SK-N-SH (cell line): Measurements from ENCODE around the gene PPP1R9A. TPM values are rescaled to one million over a fixed set of nuclear protein-coding genes. Genes with fewer than 3 reads are reported as not detected.

Source experiments
- CTCF ChIA-PET: fragments of 300-600, 350-600 bp; formaldehyde crosslinking; extraction: SDS; loops from one replicate; lab custom pipeline; 2021; lab: Yijun Ruan, JAX
- POLR2A ChIA-PET: fragments of 350-600 bp; sonication (Branson Sonifier 250); formaldehyde crosslinking; extraction: SDS; loops from one replicate; lab custom pipeline; 2020; ENCODE audit warnings: antibody characterized with exemption, inconsistent platforms; lab: Yijun Ruan, JAX
- DNase-seq: peaks from one replicate; pipeline ENCODE4 v3.0.0; 2012
- H2AFZ ChIP-seq: fragments of 200-600 bp; sonication (generic); 2 replicates; pipeline ENCODE4 v1.8.1; 2016; ENCODE audit warnings: antibody characterized with exemption, mild to moderate bottlenecking, low read depth
- H3F3A ChIP-seq: fragments of 200-600 bp; sonication (generic); replicated peaks from 2 replicates; pipeline ENCODE3; 2016; ENCODE audit warnings: antibody characterized with exemption, mild to moderate bottlenecking; ENCODE audit not compliant: insufficient read depth
- H3K27ac ChIP-seq, 2 experiments: fragments of 200-500 bp in 1 of 2; fragments of 200-600 bp in 1 of 2; sonication (Bioruptor generic) in 1 of 2; sonication (generic), shearing (Covaris generic) in 1 of 2; 2 replicates each; pipeline versions ENCODE4 v1.5.1 to v1.6.1; 2014 to 2016; ENCODE audit warnings: low read depth in 2 of 2, inconsistent platforms in 1 of 2, low read length in 1 of 2, mild to moderate bottlenecking in 1 of 2, mixed read lengths in 1 of 2
- H3K27me3 ChIP-seq: fragments of 200-600 bp; sonication (generic), shearing (Covaris generic); 2 replicates; pipeline ENCODE4 v1.6.1; 2016; ENCODE audit warnings: mixed run types; ENCODE audit not compliant: insufficient read depth
- H3K36me3 ChIP-seq, 2 experiments: fragments of 200-500 bp in 1 of 2; fragments of 200-600 bp in 1 of 2; sonication (Bioruptor generic) in 1 of 2; sonication (generic) in 1 of 2; replicated peaks in 1 of 2; 2 replicates each; pipeline versions ENCODE3 to v1.5.1; 2014 to 2016; ENCODE audit warnings: low read length in 1 of 2, mild to moderate bottlenecking in 1 of 2; ENCODE audit not compliant: insufficient read depth in 2 of 2, control insufficient read depth in 1 of 2
- H3K4me1 ChIP-seq, 2 experiments: fragments of 200-500 bp in 1 of 2; fragments of 200-600 bp in 1 of 2; sonication (Bioruptor generic) in 1 of 2; sonication (generic), shearing (Covaris generic) in 1 of 2; 2 replicates each; pipeline versions ENCODE4 v1.5.1 to v1.6.1; 2014 to 2016; ENCODE audit warnings: low read depth in 1 of 2, low read length in 1 of 2, mixed run types in 1 of 2; ENCODE audit not compliant: insufficient read depth in 2 of 2, control insufficient read depth in 1 of 2
- H3K4me2 ChIP-seq: fragments of 200-600 bp; sonication (generic), shearing (Covaris generic); 2 replicates; pipeline ENCODE4 v1.6.1; 2017; ENCODE audit warnings: mixed run types
- H3K4me3 ChIP-seq, 2 experiments: fragments of 200-500 bp in 1 of 2; fragments of 200-600 bp in 1 of 2; sonication (Bioruptor generic) in 1 of 2; sonication (generic), shearing (Covaris generic) in 1 of 2; 2 replicates each; pipeline versions ENCODE4 v1.5.1 to v1.8.1; 2014 to 2016; ENCODE audit warnings: low read depth in 2 of 2, inconsistent platforms in 1 of 2, low read length in 1 of 2, mild to moderate bottlenecking in 1 of 2, mixed read lengths in 1 of 2, moderate library complexity in 1 of 2
- H3K79me2 ChIP-seq: fragments of 200-600 bp; sonication (generic); 2 replicates; pipeline ENCODE4 v1.8.1; 2017; ENCODE audit warnings: mild to moderate bottlenecking; ENCODE audit not compliant: insufficient read depth
- H3K9ac ChIP-seq: fragments of 200-600 bp; sonication (generic); 2 replicates; pipeline ENCODE4 v1.6.1; 2017; ENCODE audit warnings: mixed run types
- H3K9me2 ChIP-seq: fragments of 200-600 bp; sonication (generic); 2 replicates; pipeline ENCODE4 v1.6.1; 2017; ENCODE audit warnings: mixed run types
- H3K9me3 ChIP-seq: fragments of 200-600 bp; sonication (generic); 2 replicates; pipeline ENCODE4 v1.6.1; 2017; ENCODE audit warnings: mixed run types, mild to moderate bottlenecking, moderate library complexity
- H4K20me1 ChIP-seq: fragments of 200-600 bp; sonication (generic); 2 replicates; pipeline ENCODE4 v1.6.1; 2017; ENCODE audit warnings: mild to moderate bottlenecking, mixed run types; ENCODE audit not compliant: insufficient read depth
- EZH2phosphoT487 ChIP-seq: fragments of 200-600 bp; sonication (generic); IDR thresholded peaks from 2 replicates; pipeline ENCODE4 v1.6.1; 2017; ENCODE audit warnings: low read depth, mixed run types, mild to moderate bottlenecking, antibody characterized with exemption, moderate library complexity, borderline replicate concordance
- FOXM1 ChIP-seq: IDR thresholded peaks from 2 replicates; pipeline ENCODE4 v1.4.0; 2012; ENCODE audit warnings: low read depth, mild to moderate bottlenecking
- GABPA ChIP-seq: IDR thresholded peaks from 2 replicates; pipeline ENCODE4 v1.4.0; 2012; ENCODE audit warnings: low read depth, mild to moderate bottlenecking
- GATA2 ChIP-seq: sonication (generic); formaldehyde crosslinking; IDR thresholded peaks from 2 replicates; pipeline ENCODE4 v1.5.0; 2020; ENCODE audit warnings: mild to moderate bottlenecking, missing genetic modification reagents
- NRF1 ChIP-seq: IDR thresholded peaks from 2 replicates; pipeline ENCODE4 v1.6.1; 2012; ENCODE audit warnings: low read depth, mild to moderate bottlenecking, low read length
- POLR2AphosphoS5 ChIP-seq: IDR thresholded peaks from 2 replicates; pipeline ENCODE4 v1.6.1; 2012; ENCODE audit warnings: low read depth, low read length
- RAD21 ChIP-seq: IDR thresholded peaks from 2 replicates; pipeline ENCODE4 v1.6.1; 2012; ENCODE audit warnings: mild to moderate bottlenecking, low read length
- RCOR1 ChIP-seq: fragments of 150-350 bp; IDR thresholded peaks from 2 replicates; pipeline ENCODE4 v1.6.1; 2017; ENCODE audit warnings: antibody characterized with exemption, low read length
- RFX5 ChIP-seq: IDR thresholded peaks from 2 replicates; pipeline ENCODE4 v1.6.1; 2012; ENCODE audit warnings: mild to moderate bottlenecking, improper control_type of control experiment, low read length
- SIN3A ChIP-seq: IDR thresholded peaks from 2 replicates; pipeline ENCODE4 v1.6.1; 2012; ENCODE audit warnings: low read depth, mild to moderate bottlenecking, low read length, moderate library complexity, borderline replicate concordance
- TCF12 ChIP-seq: IDR thresholded peaks from 2 replicates; pipeline ENCODE4 v1.4.0; 2012
- USF1 ChIP-seq: IDR thresholded peaks from 2 replicates; pipeline ENCODE4 v1.4.0; 2012; ENCODE audit warnings: low read depth, borderline replicate concordance
- ZBTB33 ChIP-seq: IDR thresholded peaks from 2 replicates; pipeline ENCODE4 v1.4.0; 2012; ENCODE audit warnings: low read depth, borderline replicate concordance
- WGBS: methylation state at CpG from one replicate; pipeline ENCODE4 v1.1.6; 2017; ENCODE audit warnings: low lambda C conversion rate; 5-methylcytosine and 5-hydroxymethylcytosine counted together
- polyA plus RNA-seq, 3 experiments: library from polyadenylated mRNA; depleted of rRNA; stranded (reverse); fragments of >200 nt; gene quantifications; 2 replicates each; pipeline ENCODE4 v1.2.3, GENCODE V29; 2012
- TF ChIP-seq, protein P1 (sequence below): IDR thresholded peaks from 2 replicates; pipeline ENCODE4 v1.4.0; 2012; ENCODE audit warnings: low read depth
- TF ChIP-seq, protein P2 (sequence below): fragments of 200-600 bp; sonication (generic); IDR thresholded peaks from 2 replicates; pipeline ENCODE4 v1.6.1; 2017; ENCODE audit warnings: antibody characterized with exemption, mild to moderate bottlenecking, moderate library complexity

Gene PPP1R9A
- polyA plus RNA-seq, 1 of the 3 experiments (the other 2 are of a cell fraction) = 0.30 TPM

- no peak overlapping the region for H3K9ac ChIP-seq
- TF ChIP-seq GABPA (no peak), FOXM1 (no peak), RCOR1 (no peak), RAD21 (no peak), TCF12 (no peak), SIN3A (no peak), NRF1 (no peak), POLR2AphosphoS5 (no peak), GATA2 (no peak)
- H3K27me3 ChIP-seq = peaks cover 4% of the 10 kb centered on the region; the same call in 1 of the 2 replicates
- no peak overlapping the region for H3K4me2 ChIP-seq
- no peak overlapping the region for H3K4me3 ChIP-seq
- WGBS = 36% methylated on average over 5 of the region's 5 CpGs
- H2AFZ ChIP-seq = peak overlapping the region; percentile 27; the same call in 1 of the 2 replicates
- H3K4me1 ChIP-seq = no peaks in the 10 kb centered on the region
- CTCF ChIA-PET = interaction anchor here (0.7 kb wide), 1 partner anchor 137 kb away, joined by 3 read pairs; no protein-coding TSS in a partner anchor
- no peak overlapping the region for H3K27ac ChIP-seq
- no peaks in the 10 kb centered on the region for H3K9me3 ChIP-seq
- H4K20me1 ChIP-seq = no peaks in the 10 kb centered on the region
- no peaks in the 10 kb centered on the region for H3K9me2 ChIP-seq
- POLR2A ChIA-PET = no interaction called here
- H3K79me2 ChIP-seq = no peaks in the 10 kb centered on the region
- no peak for DNase-seq
- no peaks in the 10 kb centered on the region for H3K36me3 ChIP-seq
- no peaks in the 10 kb centered on the region for H3F3A ChIP-seq
Measured at GRCh38 chr7:94874036-94874785, 33.2 kb upstream of the PPP1R9A start.

DNA sequence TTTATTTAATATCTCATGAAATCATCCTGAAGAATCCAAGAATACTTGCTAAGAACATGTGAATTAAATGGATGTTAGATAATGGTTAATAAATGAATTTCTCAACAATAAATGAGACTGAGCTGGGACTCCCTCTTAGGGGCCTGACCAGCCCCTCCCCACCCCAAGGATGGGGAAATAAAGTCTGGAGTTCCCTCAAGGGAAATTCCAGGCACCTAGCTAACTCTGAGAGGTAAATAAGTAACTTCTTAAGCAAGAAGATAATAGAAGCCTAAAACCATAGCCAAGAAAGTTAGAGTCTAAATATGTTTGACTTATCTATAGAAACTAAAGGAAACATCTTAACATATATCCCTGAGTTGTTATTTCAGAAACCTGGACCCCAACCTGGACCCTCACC, 32.2 kb upstream of the PPP1R9A start:
- no peaks in the 10 kb centered on the region for H3F3A ChIP-seq
- H3K4me3 ChIP-seq = no peak overlapping the region
- H3K79me2 ChIP-seq = no peaks in the 10 kb centered on the region
- POLR2A ChIA-PET = no interaction called here
- peaks cover 4% of the 10 kb centered on the region; the same call in 1 of the 2 replicates for H3K27me3 ChIP-seq
- H2AFZ ChIP-seq = no peak overlapping the region
- no peak overlapping the region for H3K4me2 ChIP-seq
- H3K9me2 ChIP-seq = no peaks in the 10 kb centered on the region
- no peaks in the 10 kb centered on the region for H4K20me1 ChIP-seq
- no peak overlapping the region for H3K27ac ChIP-seq
- no peak for DNase-seq
- H3K9ac ChIP-seq = no peak overlapping the region
- no peaks in the 10 kb centered on the region for H3K4me1 ChIP-seq
- CTCF ChIA-PET = no interaction called here
- H3K9me3 ChIP-seq = no peaks in the 10 kb centered on the region
- no peak for TF ChIP-seq POLR2AphosphoS5
- no peak for TF ChIP-seq USF1
- TF ChIP-seq, protein P1, sequence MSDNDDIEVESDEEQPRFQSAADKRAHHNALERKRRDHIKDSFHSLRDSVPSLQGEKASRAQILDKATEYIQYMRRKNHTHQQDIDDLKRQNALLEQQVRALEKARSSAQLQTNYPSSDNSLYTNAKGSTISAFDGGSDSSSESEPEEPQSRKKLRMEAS = no peak
- no peak for TF ChIP-seq RFX5
- TF ChIP-seq, protein P2, sequence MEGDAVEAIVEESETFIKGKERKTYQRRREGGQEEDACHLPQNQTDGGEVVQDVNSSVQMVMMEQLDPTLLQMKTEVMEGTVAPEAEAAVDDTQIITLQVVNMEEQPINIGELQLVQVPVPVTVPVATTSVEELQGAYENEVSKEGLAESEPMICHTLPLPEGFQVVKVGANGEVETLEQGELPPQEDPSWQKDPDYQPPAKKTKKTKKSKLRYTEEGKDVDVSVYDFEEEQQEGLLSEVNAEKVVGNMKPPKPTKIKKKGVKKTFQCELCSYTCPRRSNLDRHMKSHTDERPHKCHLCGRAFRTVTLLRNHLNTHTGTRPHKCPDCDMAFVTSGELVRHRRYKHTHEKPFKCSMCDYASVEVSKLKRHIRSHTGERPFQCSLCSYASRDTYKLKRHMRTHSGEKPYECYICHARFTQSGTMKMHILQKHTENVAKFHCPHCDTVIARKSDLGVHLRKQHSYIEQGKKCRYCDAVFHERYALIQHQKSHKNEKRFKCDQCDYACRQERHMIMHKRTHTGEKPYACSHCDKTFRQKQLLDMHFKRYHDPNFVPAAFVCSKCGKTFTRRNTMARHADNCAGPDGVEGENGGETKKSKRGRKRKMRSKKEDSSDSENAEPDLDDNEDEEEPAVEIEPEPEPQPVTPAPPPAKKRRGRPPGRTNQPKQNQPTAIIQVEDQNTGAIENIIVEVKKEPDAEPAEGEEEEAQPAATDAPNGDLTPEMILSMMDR = no peak
- no peak for TF ChIP-seq ZBTB33
- TF ChIP-seq EZH2phosphoT487 = no peak
- no peak for TF ChIP-seq RCOR1
- no peaks in the 10 kb centered on the region for H3K36me3 ChIP-seq
